GM18858 (cell line): ENCODE data around the gene MLXIPL.
"Not testable (repeated sequence)": the region's sequence is repeated elsewhere in the genome, so short reads cannot be mapped to it uniquely, and the experiment has no call there.

Experiments used
- ATAC-seq: cut with Tn5 transposase; IDR thresholded peaks from one replicate; pipeline ENCODE4 v1.9.1; 2021; ENCODE audit not compliant: unreplicated experiment

The MLXIPL gene

GRCh38 chr7:73581006-73581405, 43.3 kb downstream of the MLXIPL start:
- not testable (repeated sequence) for ATAC-seq

GRCh38 chr7:73578342-73579128, 45.8 kb downstream of the MLXIPL start, which contains the start of gene TBL2:
TBL2 (minus strand) TSS chr7:73578579; CDS start chr7:73578549, 30 bp downstream.
- peak; percentile 75 for ATAC-seq

GRCh38 chr7:73577627-73578341, 46.5 kb downstream of the MLXIPL start:
- ATAC-seq: peak; percentile 1

DNA sequence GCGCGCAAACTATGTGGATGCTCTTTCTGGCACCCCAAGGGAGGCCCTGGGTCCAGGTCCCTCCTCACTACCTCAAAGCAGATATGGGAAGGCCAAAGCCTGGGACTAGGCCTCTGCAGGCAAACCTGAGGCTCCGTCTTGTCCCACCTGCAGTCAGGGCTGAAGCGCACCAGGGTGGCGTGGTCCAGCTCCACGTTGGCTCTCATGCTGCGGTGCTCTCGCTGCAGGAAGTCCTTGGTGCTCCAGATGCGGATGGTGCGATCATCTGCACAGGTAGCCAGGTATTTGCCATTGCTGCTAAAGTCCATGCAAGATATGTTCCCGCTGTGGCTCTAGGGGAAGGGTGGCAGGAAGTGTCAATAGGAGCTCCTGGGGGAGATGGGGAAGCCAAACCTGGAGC, 50.5 kb downstream of the MLXIPL start:
- ATAC-seq: no peak

- ATAC-seq: no peak
Measured at GRCh38 chr7:73573276-73573675, 51.0 kb downstream of the MLXIPL start.

- ATAC-seq: no peak
Measured at GRCh38 chr7:73572767-73573186, 51.5 kb downstream of the MLXIPL start.

DNA sequence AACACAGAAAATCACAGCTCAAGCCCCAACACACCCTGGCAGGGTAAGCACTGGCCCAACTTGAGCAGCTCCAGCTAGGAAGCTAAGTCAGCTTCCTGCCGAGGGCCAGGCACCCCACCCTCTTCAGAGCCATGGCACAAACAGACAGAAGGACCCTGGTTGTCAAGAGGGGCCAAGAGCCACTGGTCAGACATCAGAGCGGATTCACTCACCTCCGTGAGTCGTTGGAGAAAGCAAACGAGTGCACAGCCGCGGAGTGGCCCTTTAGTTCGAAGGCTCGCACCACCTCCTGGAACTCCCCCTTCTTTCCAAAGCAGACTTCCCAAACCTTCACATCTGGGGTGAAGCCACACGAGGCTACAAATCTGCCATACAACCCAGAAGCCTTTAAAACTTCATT, 53.3 kb downstream of the MLXIPL start:
- no peak for ATAC-seq

DNA sequence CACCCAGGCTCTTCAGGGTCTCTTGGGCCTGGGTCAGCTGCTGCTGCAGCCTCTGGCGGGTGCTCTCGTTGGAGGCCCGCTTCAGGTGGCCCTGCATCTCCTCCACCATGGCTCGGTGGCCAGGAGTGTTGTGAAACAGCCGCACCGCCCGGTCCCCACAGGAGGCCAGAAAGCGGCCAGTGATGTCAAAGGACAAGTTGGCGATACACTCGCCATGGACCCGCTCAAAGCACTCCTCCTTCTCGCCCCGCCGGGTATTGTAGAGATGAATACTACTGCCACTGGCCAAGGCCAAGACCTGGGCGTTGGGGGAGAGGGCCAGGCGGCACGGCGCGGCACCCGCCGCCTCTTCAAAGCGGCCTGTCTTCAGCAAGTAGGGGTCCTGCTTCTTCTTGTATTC, 53.8 kb downstream of the MLXIPL start:
- no peak for ATAC-seq

- no peak for ATAC-seq
Measured at GRCh38 chr7:73569042-73569608, 55.2 kb downstream of the MLXIPL start.

GRCh38 chr7:73567846-73568685, 56.3 kb downstream of the MLXIPL start:
- no peak for ATAC-seq

GRCh38 chr7:73567140-73567539, 57.2 kb downstream of the MLXIPL start:
- no peak for ATAC-seq

- not testable (repeated sequence) for ATAC-seq
Measured at GRCh38 chr7:73566431-73566830, 57.9 kb downstream of the MLXIPL start.

DNA sequence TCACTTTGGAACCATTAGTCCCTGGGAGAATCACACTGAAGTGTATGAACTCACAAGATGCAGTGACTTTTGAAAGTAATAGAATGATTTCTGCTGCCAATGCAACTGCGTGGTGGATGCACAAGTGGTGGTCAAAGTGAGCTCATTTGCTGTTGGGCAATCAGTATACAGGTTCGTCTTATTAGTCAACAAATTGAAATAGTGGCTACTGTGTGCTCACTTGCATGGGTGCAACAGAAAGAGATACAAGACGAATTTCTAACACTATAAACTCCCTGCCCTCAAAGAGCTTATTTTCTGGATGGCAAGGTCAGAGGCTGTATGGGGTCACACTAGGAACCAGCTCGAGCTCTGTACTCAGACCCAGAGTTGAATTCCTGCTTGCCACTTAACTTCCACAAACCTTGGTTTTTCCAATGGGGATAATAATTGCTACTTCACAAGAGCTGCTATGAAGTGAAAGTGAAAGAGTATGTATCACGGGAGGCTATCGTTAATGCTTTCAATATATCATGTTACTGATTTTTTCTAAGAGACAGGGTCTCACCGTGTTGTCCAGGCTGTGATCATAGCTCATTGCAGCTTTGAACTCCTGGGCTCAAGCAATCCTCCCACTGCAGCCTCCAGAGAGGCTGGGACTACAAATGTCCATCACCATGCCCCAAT, 58.5 kb downstream of the MLXIPL start:
- ATAC-seq: no peak

GRCh38 chr7:73560109-73560835, 64.0 kb downstream of the MLXIPL start:
- ATAC-seq: no peak

- ATAC-seq: peak; percentile 19
Measured at GRCh38 chr7:73557397-73558257, 66.7 kb downstream of the MLXIPL start, which contains the start of gene BCL7B. BCL7B (minus strand) TSS chr7:73557690; CDS start chr7:73557578, 112 bp downstream.

DNA sequence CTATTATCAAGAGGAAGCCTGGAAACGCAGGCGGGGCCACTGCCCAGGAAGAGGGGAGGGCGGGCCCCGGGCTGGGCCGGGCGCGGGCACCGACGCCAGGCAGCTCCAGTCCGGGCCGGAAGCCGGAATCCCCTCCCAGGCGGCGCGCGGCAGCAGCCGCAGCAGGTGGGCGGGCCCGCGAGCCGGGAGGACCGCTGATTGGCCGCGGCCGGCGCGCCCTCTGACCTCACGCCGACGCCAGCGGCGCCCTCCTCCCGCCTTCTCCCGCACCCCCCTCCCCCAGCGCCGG, 67.3 kb downstream of the MLXIPL start:
- ATAC-seq: peak; percentile 91

- no peak for ATAC-seq
Measured at GRCh38 chr7:73556208-73557107, 67.9 kb downstream of the MLXIPL start.

DNA sequence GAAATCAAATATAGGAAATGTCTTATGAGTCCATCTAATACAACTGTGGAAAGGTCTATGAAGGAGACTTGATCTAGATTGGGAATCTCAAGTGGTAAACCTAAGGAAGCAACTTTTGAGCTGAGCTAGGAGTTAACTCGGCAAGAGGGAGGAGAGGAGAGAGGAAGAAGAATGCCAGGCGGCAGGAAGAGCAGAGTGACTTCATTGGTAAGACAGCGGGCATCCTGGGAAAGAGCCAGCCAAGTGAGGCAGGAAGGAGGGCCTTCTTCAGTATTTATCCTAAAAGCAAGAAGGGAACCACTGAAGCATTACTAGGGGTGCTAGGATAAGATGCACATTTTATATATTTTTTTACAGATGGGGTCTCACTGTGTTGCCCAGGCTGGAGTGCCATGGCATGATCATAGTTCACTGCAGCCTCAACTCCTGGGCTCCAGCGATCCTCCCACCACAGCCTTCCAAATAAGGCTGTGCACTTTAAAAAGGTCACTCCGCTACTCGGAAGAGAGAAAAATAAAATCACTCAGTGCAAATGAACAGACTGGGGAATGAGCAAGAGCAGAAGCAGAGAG, 68.8 kb downstream of the MLXIPL start:
- ATAC-seq: no peak
